Measurements from ENCODE around the gene MAPK12. TPM values are rescaled to one million over a fixed set of nuclear protein-coding genes. Genes with fewer than 3 reads are reported as not detected.
A peak's percentile ranks its signal among the peaks of the same experiment; 100 is the strongest.

MAPK12 gene
- total RNA-seq, 2 donors from 2014 or later, result 8.9 to 10.4 TPM

GRCh38 chr22:50305393-50305922 lies 44.0 kb upstream of the MAPK12 start:
- Histone ChIP-seq H3K36me3 (no peaks in the 10 kb centered on the region), H3K27me3 (replicated peaks; ENCODE audit: insufficient read depth) (no peaks in the 10 kb centered on the region), H3K9me3 (no peaks in the 10 kb centered on the region), H3K4me3 (peak overlapping the region; percentile 96), H3K4me1 (ENCODE audit: control insufficient read depth in 1 of 2, low read depth in 2 of 2) (peaks cover 55 to 77% of the 10 kb centered on the region in 2 donors), H3K27ac (peak overlapping the region; percentile 90 to 95)
- ATAC-seq (ENCODE audit: insufficient number of reproducible peaks, low FRiP score, low read depth) (no peak), DNase-seq (ENCODE audit: low spot score) (no peak)
- TF ChIP-seq, protein P1, sequence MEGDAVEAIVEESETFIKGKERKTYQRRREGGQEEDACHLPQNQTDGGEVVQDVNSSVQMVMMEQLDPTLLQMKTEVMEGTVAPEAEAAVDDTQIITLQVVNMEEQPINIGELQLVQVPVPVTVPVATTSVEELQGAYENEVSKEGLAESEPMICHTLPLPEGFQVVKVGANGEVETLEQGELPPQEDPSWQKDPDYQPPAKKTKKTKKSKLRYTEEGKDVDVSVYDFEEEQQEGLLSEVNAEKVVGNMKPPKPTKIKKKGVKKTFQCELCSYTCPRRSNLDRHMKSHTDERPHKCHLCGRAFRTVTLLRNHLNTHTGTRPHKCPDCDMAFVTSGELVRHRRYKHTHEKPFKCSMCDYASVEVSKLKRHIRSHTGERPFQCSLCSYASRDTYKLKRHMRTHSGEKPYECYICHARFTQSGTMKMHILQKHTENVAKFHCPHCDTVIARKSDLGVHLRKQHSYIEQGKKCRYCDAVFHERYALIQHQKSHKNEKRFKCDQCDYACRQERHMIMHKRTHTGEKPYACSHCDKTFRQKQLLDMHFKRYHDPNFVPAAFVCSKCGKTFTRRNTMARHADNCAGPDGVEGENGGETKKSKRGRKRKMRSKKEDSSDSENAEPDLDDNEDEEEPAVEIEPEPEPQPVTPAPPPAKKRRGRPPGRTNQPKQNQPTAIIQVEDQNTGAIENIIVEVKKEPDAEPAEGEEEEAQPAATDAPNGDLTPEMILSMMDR (IDR thresholded peaks at IDR 0.05), result peak; percentile 16

DNA sequence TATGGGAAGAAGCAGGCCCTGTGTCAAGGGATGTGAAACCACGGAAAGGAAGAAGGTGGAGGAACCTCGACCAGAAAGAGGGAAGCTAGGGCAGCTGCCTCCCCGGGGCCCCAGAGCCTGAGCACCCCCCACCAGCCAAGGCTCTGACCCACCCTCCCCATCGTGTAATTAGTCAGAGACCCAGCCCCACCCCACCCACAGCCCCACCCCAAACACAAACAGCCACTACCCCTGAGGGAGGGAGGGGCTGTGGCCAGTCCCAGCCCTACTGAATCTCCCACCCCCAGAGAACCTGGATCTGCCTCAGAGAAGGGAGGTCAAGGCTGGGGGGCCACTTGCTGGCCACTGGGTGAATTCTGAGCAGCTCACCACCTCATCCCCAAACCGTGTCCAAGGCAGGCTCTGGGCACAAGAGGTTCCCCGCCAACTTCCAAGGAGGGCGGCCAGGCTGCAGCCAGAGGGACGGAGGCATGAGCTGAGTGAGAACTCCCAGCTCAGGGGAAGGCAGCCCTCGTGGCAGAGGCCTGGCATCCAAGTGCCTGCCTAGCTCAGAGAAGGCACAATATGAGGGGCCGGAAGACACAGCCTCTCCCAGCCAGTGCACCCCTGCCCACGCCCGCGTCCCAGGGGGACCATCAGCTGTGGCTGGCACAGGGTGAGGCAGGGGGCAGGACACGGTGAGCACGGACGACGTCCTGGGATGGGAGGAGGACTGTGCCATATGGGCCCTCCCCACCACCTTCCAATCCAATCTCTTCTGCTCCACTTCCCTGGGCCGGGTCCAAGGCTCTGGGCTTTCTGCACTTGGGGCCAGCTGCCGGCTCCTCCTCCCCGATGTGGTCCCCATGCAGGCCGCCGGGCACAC lies 43.3 kb upstream of the MAPK12 start:
- no peaks in the 10 kb centered on the region for H3K36me3 ChIP-seq
- H3K27me3 ChIP-seq (replicated peaks; ENCODE audit: insufficient read depth), result no peaks in the 10 kb centered on the region
- peak overlapping the region; percentile 90 to 95 for H3K27ac ChIP-seq
- TF ChIP-seq, protein P1 (IDR thresholded peaks at IDR 0.05), result no peak
- peaks cover 61 to 84% of the 10 kb centered on the region in 2 donors for H3K4me1 ChIP-seq (ENCODE audit: control insufficient read depth in 1 of 2, low read depth in 2 of 2)
- ATAC-seq (ENCODE audit: insufficient number of reproducible peaks, low FRiP score, low read depth) (no peak), DNase-seq (ENCODE audit: low spot score) (no peak)
- H3K9me3 ChIP-seq, result no peaks in the 10 kb centered on the region
- peak overlapping the region; percentile 96 for H3K4me3 ChIP-seq

DNA sequence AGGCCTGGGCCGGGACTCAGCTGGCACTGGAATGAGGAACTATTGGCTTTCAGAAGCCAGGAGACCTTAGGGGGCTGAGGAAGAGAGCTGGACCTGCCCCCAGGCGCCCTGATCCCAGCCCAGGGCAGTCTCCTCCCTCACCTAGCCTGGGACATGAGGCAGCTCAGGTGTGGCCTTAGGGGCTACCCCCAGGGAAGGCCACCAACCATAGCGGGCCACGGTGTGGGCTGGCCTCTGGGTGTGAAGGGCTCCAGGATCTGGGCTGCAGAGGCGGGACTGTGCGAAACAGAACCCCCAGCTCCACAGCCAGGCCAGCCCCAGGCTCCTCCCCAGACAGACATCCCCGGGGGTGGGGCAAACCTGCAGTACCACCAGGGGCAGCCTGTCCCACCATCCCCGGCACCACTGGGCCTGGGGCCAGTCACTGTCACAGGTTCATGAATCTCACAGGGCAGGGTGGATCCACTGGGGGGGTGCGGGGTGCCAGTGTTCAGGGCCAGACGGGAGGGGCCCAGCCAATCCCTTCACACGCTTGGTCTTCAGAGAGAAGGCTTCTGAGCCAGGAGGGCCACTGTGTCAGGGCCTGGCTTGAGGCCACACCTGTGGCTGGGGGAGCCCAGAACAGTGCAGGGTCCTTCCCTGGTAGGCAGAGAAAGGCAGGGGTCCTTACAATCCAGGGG lies 42.5 kb upstream of the MAPK12 start:
- Histone ChIP-seq H3K36me3 (no peaks in the 10 kb centered on the region), H3K27me3 (replicated peaks; ENCODE audit: insufficient read depth) (no peaks in the 10 kb centered on the region), H3K4me1 (ENCODE audit: control insufficient read depth in 1 of 2, low read depth in 2 of 2) (peaks cover 67 to 81% of the 10 kb centered on the region in 2 donors), H3K9me3 (no peaks in the 10 kb centered on the region), H3K4me3 (peak overlapping the region; percentile 96), H3K27ac (peak overlapping the region; percentile 90 to 95)
- DNase-seq (ENCODE audit: low spot score) (no peak), ATAC-seq (ENCODE audit: insufficient number of reproducible peaks, low FRiP score, low read depth) (no peak)
- TF ChIP-seq, protein P1 (IDR thresholded peaks at IDR 0.05), result no peak

DNA sequence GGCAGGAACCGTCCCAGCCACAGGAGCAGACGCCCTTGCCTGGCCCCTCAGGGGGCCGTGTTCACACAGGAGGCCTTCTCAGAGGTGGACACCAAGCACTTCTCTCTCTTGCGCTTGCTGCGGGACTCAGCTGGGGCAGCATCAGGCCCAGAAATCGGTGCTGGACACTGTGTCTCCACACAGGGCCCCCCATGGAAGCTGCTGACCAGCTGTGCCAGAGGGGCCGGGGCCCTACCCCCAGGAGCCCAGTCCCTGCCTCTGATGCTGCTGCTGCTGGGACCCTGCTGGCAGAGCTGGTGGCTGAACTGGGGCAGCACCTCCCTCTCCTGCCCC lies 42.0 kb upstream of the MAPK12 start:
- peaks cover 67 to 80% of the 10 kb centered on the region in 2 donors for H3K4me1 ChIP-seq (ENCODE audit: control insufficient read depth in 1 of 2, low read depth in 2 of 2)
- TF ChIP-seq, protein P1 (IDR thresholded peaks at IDR 0.05), result no peak
- DNase-seq (ENCODE audit: low spot score), result no peak
- peak overlapping the region; percentile 90 to 95 for H3K27ac ChIP-seq
- no peaks in the 10 kb centered on the region for H3K36me3 ChIP-seq
- peak overlapping the region; percentile 96 for H3K4me3 ChIP-seq
- H3K9me3 ChIP-seq, result no peaks in the 10 kb centered on the region
- H3K27me3 ChIP-seq (replicated peaks; ENCODE audit: insufficient read depth), result no peaks in the 10 kb centered on the region
- no peak for ATAC-seq (ENCODE audit: insufficient number of reproducible peaks, low FRiP score, low read depth)

DNA sequence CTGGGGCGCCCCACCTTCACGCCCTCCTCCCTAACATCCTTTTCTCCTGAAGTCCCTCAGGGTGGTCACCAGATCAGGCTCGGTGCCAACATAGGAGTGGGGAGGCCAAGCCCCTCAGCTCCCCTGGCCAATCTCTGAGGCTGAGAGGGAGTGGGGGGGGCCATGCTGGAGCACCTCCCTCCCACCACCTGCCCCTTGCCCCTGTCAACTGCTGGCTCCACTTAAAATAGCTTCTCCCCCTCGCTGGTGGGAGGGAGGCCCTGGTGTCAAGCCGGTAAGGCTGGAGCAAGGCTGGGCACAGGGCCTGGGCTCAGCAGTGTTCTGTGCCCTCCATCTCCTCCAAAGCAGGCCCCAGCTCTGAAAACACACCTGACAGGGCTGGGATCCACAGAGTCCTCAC lies 41.1 kb upstream of the MAPK12 start:
- TF ChIP-seq, protein P1 (IDR thresholded peaks at IDR 0.05), result no peak
- no peaks in the 10 kb centered on the region for H3K36me3 ChIP-seq
- peaks cover 61 to 82% of the 10 kb centered on the region in 2 donors for H3K4me1 ChIP-seq (ENCODE audit: control insufficient read depth in 1 of 2, low read depth in 2 of 2)
- no peaks in the 10 kb centered on the region for H3K9me3 ChIP-seq
- peak overlapping the region; percentile 90 to 95 for H3K27ac ChIP-seq
- ATAC-seq (ENCODE audit: insufficient number of reproducible peaks, low FRiP score, low read depth) (no peak), DNase-seq (ENCODE audit: low spot score) (no peak)
- no peaks in the 10 kb centered on the region for H3K27me3 ChIP-seq (replicated peaks; ENCODE audit: insufficient read depth)
- H3K4me3 ChIP-seq, result peak overlapping the region; percentile 96

Measured in thoracic aorta (tissue), 2 donors.